Caki2 (cell line): ENCODE data around the gene PLSCR4. TPM values are rescaled to one million over a fixed set of nuclear protein-coding genes. Genes with fewer than 3 reads are reported as not detected.
A peak's percentile ranks its signal among the peaks of the same experiment; 100 is the strongest.

ENCODE experiments used
- DNase-seq: peaks from one replicate; pipeline ENCODE4 v3.0.0-alpha.2; 2015; ENCODE audit warnings: low read depth
- in situ Hi-C: cut with HindIII; loops from 2 replicates; pipeline ENCODE4 v1.10.0; 2016; ENCODE audit warnings: low sequenced_read_pairs, low pct_unique_long_range_greater_than_20kb, mixed read lengths
- total RNA-seq: library from RNA; depleted of rRNA; stranded (reverse); fragments of >200 nt; shearing (Covaris generic); gene quantifications from 2 replicates; pipeline ENCODE4 v1.2.3, GENCODE V29; 2014; ENCODE audit warnings: low replicate concordance

The PLSCR4 gene
- total RNA-seq, 1 experiment from 2014 or later, result 7.1 TPM

DNA sequence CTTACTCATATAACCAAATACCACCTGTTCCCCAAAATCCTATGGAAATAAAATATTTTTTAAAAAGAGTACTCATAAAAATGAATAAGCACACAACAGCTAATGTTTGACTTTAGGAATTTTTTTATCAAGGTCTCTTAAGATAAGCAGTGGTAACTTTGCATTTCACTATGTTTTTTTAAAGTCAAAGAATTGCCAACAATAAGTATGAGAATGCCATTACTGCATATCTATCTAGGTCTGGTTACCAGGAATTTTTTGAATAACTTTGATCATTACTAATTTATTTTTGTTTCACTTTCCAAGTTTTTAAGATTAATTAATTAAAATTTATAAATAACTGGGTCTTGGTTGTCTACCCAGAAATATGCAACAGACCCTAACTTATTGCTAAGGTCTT lies 41.5 kb downstream of the PLSCR4 start:
- in situ Hi-C loops, result no loop called here

DNA sequence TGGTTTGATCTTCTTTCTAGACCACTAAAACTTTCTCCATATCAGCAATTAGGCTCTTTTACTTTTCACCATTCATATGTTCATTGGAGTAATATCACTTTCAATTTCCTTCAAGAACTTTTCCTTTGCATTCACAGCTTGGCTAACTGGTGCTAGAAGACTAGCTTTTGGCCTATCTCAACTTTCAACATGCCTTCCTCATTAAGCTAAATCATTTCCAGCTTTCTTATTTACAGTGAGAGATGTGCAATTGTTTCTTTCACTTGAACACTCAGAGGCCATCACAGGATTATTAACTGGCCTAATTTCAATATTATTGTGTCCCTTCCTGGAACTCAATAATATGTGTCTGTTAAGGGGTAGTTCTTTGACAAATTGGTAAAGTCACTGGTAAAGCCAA lies 47.1 kb downstream of the PLSCR4 start:
- in situ Hi-C loops, result no loop called here
- DNase-seq, result no peak

More for the DNA sequence above, 41.5 kb downstream of the PLSCR4 start:
- DNase-seq, result no peak

DNA sequence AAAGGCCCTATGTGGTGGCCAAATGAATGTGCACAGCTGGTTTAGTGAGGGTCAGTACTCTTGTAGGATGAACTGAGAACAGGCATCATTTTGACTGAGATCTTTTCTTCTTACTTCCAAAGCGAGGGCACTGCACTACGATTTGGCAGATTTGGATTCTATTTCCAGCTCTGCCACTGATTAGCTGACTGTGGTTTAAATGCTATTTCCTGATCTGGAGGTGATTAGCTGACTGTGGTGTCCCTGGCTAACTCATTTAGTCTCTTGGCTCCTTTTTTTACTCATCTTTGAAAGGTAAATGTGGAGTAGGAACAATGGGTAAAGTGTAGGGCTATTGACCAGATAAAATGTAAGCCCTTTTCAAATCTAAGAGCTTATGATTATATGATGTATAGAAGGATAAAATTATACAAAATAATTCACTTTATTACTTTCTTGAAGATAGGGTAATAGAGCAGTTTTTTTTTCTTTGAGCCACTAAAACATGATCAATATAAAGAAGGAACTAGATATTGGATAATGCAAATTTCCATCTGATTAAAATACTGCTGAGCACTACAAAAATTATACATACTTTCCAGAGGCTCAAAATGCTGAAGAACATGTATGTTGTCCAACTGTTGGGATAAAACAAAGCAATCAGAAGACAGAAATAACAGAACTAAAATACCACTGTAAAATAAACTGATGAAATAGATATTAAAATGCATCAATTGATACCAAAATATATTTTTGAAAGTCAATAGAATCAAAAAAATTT lies 50.3 kb downstream of the PLSCR4 start:
- in situ Hi-C loops, result no loop called here
- DNase-seq, result no peak

DNA sequence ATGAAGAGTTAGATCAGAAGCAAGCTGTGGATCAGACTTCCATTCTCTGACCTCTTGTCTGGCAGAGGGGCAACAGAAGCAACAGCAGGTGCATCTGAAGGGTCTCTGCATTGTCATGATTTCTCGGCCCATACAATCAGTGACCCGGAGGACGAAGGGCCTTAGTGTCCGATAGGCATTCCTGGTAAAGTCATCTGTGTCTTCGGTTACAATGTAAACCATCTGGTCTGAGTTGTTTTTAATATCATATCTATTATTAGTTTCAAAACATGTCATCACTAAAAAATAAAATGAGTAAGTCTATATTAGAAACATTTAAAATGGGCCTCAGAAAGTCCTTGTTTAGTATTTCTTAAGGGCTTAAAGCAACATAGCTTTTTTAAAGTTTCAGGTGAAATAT lies 51.1 kb downstream of the PLSCR4 start:
- no peak for DNase-seq
- in situ Hi-C loops, result no loop called here

DNA sequence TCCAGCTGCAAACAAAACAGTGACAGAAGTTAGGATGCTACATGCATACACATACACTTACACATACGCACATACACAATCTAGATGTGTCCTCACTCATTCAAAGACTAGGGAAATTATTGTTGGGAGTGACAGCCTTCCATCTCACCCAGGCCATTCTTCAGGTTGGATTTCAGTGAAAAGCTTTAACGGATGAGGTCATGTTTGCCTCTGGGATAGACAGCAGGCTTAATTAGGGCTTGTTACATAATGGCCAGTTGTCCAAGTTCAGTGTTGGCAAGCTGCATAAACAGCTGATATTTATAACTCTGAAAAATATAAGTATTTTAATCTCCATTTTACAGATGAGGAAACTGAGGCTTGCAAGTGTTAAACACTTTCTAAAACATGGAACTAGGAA lies 54.1 kb downstream of the PLSCR4 start:
- no peak for DNase-seq
- in situ Hi-C loops, result no loop called here

DNA sequence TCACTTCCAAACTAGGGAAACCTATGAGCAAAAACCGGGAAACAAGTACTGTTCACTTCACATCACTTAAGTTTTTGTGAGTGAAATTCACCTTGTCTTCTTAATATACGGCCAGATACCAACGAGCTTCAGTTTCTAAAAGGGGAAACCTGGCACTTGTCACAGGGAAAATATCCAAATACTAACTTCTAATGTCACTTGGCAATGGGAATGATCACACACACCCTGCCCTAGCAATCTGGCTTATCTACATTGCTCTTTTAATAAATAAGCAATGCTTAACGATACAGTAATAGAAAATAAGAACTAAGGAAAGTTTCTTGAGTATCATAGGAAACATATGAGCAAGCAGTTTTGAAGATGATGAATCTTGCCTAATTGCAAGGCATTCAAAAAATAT lies 55.3 kb downstream of the PLSCR4 start:
- in situ Hi-C loops, result no loop called here
- no peak for DNase-seq

DNA sequence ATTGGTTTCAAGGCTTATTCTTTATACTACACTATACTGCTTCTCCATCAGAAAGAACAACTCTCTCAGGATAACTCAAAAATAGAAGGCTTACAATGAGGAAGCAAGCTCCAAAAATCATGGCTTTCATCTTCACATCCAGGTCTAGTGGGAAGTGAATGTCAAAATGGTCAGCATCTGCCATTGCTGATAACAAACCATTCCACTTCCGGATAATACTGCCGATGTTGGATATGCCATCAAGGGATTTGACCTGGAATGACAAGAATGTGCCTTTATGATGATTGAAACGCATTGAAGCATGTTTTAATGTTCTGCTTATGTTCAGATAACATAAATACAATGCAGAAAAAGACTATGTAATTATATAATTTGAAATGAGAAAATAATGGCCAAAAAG lies 55.9 kb downstream of the PLSCR4 start:
- in situ Hi-C loops, result no loop called here
- DNase-seq, result no peak

DNA sequence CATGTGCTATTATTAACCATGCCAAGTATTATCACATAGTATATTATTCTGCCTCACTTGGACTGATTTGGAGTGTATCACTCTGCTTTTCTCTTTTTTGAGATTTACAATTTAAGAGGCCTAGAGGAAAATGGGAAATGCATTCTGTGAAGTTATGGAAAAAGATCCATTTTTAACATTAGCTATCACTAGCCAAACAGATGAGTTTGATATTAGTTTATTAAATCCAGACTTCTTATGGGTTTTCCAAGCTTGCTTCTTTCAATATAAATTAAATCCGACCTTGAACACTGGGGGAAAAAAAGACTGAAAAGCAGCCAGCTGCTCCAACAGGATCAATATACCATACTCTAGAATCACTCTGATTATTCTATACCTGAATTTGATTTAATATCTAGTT lies 59.9 kb downstream of the PLSCR4 start:
- in situ Hi-C loops, result no loop called here
- DNase-seq, result no peak

DNA sequence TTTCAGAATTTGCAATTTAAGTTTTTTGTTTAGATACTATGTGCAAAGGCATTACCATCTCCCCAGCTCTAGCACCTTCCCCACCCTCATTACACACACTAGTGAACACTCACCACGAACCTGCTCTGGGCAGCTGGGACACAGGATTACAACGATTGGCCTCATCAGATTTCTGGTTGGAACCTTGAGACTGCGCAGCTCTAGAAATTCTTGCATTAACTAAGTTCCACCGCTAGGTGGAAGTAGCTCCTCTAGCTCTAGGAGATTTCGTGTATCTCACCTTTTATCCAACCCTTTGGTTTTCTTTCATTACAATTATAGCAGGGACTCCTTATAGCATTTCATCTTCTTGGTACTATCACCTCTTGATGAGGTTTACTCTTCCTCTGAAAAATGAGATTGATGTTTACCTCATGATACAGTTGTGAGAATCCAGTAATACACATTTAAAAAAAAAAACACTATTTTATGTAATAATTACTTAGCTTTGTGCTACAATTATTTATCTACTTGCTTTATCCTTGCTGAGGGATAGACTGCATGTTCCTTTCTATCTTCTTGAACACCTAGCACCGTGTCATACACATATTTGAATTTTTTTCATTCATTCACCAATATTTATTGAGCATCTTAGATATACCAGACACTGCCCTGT lies 61.3 kb downstream of the PLSCR4 start:
- DNase-seq, result peak; percentile 55
- in situ Hi-C loops, result no loop called here

DNA sequence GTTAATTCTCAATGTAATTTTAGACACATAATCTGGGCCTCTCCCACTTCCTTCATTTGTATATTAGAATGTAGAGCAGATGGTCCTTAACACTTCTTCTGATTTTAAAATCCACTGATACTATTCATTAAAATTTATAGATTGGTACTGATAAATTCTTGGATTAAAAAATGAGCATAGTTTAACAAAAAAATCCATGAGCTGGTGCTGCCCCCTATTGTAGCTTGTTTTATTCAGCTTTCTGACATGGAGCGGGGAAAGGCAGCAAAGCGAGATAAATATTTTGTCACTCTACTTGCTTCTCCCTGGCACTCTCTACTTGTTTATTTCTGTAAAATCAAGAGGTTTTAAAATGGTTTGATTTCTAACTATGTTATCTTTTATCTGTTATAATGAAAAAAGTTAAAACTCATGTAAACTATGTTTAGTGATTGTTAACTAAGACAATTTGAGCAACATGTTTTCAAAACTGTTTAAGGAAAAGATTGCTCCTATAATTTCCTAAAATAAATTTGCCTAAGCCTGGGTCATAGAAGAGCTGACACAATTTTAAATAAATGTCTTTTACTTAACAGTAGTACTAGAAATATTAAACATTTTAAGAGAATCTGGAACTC lies 63.5 kb downstream of the PLSCR4 start:
- DNase-seq, result peak; percentile 52

DNA sequence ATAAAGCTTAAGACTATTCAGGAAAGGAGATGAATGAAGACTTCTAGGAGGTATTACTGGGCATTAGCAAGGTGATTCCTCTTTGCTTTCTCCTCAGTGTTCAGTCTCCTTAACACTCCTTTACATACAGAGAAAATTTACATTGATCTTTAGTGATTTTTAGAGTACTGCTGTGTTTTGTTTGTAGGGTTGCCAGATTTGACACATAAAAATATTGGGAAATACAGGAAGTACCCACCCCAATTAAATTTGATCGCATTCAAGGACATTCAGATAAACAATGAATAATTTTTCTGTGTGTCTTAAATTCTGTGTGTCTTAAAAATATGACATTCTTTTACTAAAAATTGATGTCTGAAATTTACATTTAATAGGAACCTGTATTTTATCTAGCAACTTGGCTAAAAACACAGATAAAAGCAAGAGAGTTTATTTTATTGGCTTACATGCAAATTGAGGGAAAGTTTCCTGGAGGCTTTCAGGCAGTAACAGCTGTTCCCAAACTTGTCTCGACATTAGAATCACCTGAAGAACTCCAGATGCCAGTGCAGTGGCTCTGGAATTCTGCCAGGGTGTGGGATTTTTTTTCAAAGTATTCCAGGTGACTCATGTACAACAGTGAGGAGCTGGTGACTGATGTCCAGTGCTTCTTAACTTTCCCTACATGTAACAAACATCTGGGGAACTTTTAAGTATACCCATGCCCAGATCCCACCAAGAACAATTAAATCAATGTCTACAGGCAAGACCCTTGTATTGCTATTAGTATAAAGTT lies 66.5 kb downstream of the PLSCR4 start:
- DNase-seq, result peak; percentile 66

More for the DNA sequence above, 63.5 kb downstream of the PLSCR4 start:
- in situ Hi-C loops, result no loop called here

DNA sequence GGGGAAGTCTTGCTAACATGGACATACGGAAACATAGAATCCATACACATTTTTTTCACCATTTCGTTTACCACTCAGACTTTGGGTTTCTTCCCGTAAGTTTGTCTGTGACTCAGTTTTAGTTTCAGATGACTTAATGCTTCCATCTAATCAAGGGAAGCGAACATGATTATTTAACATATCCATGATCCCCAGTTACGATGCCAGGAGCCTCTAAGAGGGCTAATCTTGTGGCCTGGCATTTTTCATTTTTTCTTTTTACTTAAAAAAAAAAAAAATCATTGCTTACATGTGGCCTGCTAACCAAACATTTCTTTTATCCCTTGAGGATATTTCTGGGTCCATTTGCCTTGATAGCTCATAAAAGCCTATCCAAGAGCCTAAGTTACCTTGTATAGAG lies 69.7 kb downstream of the PLSCR4 start:
- DNase-seq, result no peak
- in situ Hi-C loops, result no loop called here

More for the DNA sequence above, 66.5 kb downstream of the PLSCR4 start:
- in situ Hi-C loops, result no loop called here

DNA sequence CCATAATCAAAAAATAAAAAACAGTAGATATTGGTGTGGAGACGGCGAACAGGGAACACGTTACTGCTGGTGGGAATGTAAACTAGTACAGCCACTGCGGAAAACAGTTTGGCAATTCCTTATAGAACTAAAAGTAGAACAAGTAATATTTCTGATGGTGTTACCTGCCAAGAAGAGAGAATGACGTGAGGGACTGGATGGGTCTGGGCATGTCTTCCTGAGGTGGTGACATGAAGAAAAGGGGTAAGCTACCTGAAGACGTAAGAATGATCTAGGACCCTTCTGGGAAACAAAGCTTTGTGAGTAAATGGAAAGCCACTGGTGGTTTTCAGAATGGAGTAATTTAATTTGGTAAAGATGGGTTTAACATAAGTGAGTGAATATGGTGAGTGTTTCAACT lies 70.5 kb downstream of the PLSCR4 start:
- in situ Hi-C loops, result no loop called here

DNA sequence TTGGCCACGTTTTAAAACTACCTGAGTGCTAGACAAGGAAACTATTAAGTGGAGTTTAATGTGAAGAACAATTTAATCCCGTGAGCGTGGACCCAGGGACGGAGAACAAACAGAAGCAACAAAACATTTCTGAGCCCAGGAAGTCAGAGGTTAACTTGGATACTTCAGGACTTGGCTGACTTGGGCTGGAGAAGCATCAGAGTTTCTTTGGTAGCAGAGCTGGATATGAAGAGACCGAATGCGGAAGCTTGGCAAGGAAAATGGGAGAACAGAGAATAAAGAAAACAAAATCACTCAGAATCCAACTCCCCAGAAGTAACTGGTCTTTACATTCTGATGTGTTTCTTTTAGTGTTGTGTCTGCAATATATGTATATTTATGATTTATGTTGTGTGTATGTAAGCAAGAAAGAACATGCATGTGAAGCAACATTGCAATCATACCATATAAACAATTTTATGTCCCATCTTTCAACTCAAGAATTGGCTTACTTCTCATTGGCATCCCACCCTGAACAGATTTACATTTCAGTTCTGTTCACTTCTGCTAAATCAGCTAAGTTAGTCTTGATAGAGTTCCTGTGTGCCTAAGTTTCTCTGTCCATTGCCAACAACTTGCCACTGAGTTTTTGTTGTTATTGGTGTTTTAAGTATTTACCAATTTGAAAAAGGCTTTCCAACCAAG lies 72.8 kb downstream of the PLSCR4 start:
- in situ Hi-C loops, result no loop called here
- DNase-seq, result no peak

More for the DNA sequence above, 70.5 kb downstream of the PLSCR4 start:
- DNase-seq, result no peak

DNA sequence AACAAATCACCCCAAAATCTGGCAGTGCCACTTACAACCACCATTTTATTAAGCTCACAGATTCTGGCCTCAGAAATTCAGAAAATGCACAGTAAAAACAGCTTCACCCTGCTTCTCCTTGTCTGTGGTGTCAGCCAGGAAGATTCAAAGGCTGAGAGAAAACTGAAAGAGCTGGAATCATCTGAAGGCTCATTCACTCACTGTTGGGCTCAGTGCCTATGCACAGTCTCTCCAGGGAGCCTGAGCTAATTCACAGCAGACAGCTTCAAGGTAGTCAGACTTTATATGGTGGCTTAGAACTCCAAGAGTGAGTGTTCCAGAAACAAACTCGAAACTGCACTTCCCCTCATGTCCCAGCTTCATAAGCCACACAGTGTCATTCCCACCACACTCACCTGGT lies 73.4 kb downstream of the PLSCR4 start:
- in situ Hi-C loops, result no loop called here
- no peak for DNase-seq

DNA sequence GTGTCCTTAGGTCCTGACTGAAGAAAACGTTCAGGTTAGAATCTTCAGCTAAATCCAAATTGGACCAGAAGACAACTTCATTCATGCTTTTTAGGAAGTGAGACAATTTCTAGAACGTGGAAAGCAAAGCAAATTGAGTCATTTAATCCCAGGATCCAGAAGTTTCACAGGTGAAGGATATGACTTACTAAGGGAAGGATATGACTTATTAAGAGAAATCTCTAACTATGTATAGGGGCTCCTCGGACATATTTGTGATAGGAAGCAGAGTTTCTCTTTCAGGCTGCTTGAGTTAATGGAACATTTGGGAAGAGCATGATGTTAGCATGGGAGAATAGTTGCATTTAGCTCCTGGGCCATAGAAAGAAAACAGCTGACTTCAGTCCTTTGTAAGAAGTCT lies 73.8 kb downstream of the PLSCR4 start:
- no peak for DNase-seq
- in situ Hi-C loops, result no loop called here

DNA sequence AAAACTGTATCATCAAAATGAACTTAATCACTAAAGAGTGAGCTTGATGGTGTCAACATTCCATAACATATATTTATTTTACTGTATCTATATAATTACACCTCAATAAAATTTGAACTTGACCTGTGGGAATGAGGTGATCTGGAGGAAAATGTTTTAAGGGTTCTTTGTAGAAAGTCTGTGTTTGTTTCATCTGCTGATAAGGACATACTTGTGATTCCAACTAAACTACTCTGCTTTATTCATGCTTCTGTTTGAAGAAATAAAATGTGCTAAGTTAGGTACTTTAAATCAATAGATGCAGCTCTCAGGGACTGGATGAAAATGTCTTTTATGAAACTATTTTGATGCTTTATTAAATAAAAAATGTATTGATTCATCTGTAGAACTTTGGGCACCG lies 78.3 kb downstream of the PLSCR4 start:
- in situ Hi-C loops, result no loop called here
- DNase-seq, result no peak

DNA sequence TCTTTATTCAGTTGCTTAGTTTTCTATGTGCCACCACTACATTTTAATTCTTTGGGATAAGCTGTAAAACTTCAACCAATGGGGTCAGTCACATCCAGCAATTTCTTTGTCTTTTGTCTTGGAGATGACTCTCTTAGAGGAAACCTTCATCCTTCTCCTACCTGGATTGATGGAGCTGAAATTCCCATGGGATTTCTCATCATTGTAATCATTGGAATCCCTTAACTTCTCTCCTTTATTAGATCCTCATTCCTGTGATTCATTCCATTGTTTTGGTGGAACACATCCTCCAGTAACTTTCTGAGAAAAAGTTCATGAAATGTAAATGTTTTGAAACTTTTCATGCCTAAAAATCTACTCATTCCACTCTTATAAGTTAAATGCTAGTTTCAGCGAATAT lies 80.3 kb downstream of the PLSCR4 start:
- DNase-seq, result no peak
- in situ Hi-C loops, result no loop called here
